Smooth muscle cell (in vitro differentiated cells): Measurements from ENCODE around the gene NFIB. TPM values are rescaled to one million over a fixed set of nuclear protein-coding genes. Genes with fewer than 3 reads are reported as not detected.

Source experiments
- DNase-seq: peaks from one replicate; lab custom pipeline; 2025; ENCODE audit not compliant: unreplicated experiment; lab: John Stamatoyannopoulos, UW
- H2AFZ ChIP-seq: fragments of 200-600 bp; sonication (generic); 2 replicates; pipeline ENCODE4 v1.6.0; 2016; ENCODE audit warnings: antibody characterized with exemption, low read depth, mild to moderate bottlenecking
- H3F3A ChIP-seq: fragments of 200-600 bp; sonication (generic); 2 replicates; pipeline ENCODE4 v1.6.0; 2017; ENCODE audit warnings: antibody characterized with exemption, low read depth
- H3K27ac ChIP-seq: fragments of 200-600 bp; sonication (generic); 2 replicates; pipeline ENCODE4 v1.5.1; 2016; ENCODE audit warnings: low read depth, mild to moderate bottlenecking
- H3K27me3 ChIP-seq: fragments of 200-600 bp; sonication (generic); 2 replicates; pipeline ENCODE4 v1.6.1; 2016; ENCODE audit warnings: low read depth, mild to moderate bottlenecking
- H3K36me3 ChIP-seq: fragments of 200-600 bp; sonication (generic); 2 replicates; pipeline ENCODE4 v1.5.1; 2016; ENCODE audit warnings: low read depth
- H3K4me1 ChIP-seq: fragments of 200-600 bp; sonication (generic); 2 replicates; pipeline ENCODE4 v1.5.1; 2016; ENCODE audit warnings: low read depth
- H3K4me2 ChIP-seq: fragments of 200-600 bp; sonication (generic); 2 replicates; pipeline ENCODE4 v1.6.0; 2016; ENCODE audit warnings: mild to moderate bottlenecking
- H3K4me3 ChIP-seq: fragments of 200-600 bp; sonication (generic); 2 replicates; pipeline ENCODE4 v1.5.1; 2016; ENCODE audit warnings: mild to moderate bottlenecking
- H3K79me2 ChIP-seq: fragments of 200-600 bp; sonication (generic); 2 replicates; pipeline ENCODE4 v1.6.0; 2016; ENCODE audit warnings: low read depth, mild to moderate bottlenecking
- H3K9ac ChIP-seq: fragments of 200-600 bp; sonication (generic); 2 replicates; pipeline ENCODE4 v1.6.0; 2016; ENCODE audit warnings: low read depth
- H3K9me3 ChIP-seq: fragments of 200-600 bp; sonication (generic); replicated peaks from 2 replicates; pipeline ENCODE4 v1.5.1; 2016; ENCODE audit warnings: low read depth
- H4K20me1 ChIP-seq: fragments of 200-600 bp; sonication (generic); 2 replicates; pipeline ENCODE4 v1.6.0; 2016; ENCODE audit warnings: low read depth
- WGBS: methylation state at CpG from one replicate; pipeline ENCODE4 v1.1.7; 2016; ENCODE audit warnings: low lambda C conversion rate; 5-methylcytosine and 5-hydroxymethylcytosine counted together
- polyA plus RNA-seq: library from polyadenylated mRNA; unstranded; fragments of >200 nt; fragmentation: Nextera tagmentation; extraction: Ambion mirVana; gene quantifications from 2 replicates; pipeline ENCODE4 v1.2.1, GENCODE V29; 2016
- total RNA-seq: library from RNA; depleted of rRNA; stranded (reverse); fragments of >200 nt; gene quantifications from 2 replicates; pipeline ENCODE4 v1.2.3, GENCODE V29; 2014
- TF ChIP-seq, protein P1 (sequence below): fragments of 200-600 bp; sonication (generic); IDR thresholded peaks from 2 replicates; pipeline ENCODE4 v1.5.1; 2017; ENCODE audit warnings: borderline replicate concordance, mild to moderate bottlenecking, antibody characterized with exemption; ENCODE audit not compliant: insufficient read depth, poor library complexity, severe bottlenecking

The NFIB gene
- total and polyA plus RNA-seq, 2 experiments from 2014 or later: 0.93 to 1.7 TPM

GRCh38 chr9:14279671-14280070, 34.3 kb downstream of the NFIB start:
- TF ChIP-seq, protein P1, sequence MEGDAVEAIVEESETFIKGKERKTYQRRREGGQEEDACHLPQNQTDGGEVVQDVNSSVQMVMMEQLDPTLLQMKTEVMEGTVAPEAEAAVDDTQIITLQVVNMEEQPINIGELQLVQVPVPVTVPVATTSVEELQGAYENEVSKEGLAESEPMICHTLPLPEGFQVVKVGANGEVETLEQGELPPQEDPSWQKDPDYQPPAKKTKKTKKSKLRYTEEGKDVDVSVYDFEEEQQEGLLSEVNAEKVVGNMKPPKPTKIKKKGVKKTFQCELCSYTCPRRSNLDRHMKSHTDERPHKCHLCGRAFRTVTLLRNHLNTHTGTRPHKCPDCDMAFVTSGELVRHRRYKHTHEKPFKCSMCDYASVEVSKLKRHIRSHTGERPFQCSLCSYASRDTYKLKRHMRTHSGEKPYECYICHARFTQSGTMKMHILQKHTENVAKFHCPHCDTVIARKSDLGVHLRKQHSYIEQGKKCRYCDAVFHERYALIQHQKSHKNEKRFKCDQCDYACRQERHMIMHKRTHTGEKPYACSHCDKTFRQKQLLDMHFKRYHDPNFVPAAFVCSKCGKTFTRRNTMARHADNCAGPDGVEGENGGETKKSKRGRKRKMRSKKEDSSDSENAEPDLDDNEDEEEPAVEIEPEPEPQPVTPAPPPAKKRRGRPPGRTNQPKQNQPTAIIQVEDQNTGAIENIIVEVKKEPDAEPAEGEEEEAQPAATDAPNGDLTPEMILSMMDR: no peak
- DNase-seq: no peak

DNA sequence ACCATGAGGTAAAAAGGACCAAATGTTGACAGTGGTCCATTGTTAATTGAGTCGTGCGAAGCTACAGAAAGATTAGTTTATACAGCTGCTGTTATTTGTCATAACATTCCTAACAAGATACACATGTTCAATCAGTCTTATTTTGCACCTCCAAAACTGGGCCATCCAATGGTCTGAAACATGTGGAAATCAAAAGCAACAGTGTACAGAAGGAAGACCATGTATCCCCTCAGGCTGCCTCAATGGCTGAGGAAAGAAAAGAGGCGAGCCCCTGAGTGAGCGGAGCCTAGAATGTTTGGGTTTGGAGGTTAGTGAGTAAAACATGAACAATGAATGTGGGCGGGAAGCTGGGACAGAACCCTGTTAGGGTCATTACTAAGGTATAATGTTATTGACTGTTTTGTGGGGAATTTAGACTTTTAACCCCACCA, 35.6 kb downstream of the NFIB start:
- H3K27ac ChIP-seq: no peak overlapping the region
- no peak overlapping the region for H3K9ac ChIP-seq
- no peak overlapping the region for H3K4me3 ChIP-seq
- no peaks in the 10 kb centered on the region for H3K27me3 ChIP-seq
- no peak for DNase-seq
- 67% methylated on average over 5 of the region's 5 CpGs for WGBS
- no peak overlapping the region for H3K4me2 ChIP-seq
- no peaks in the 10 kb centered on the region for H4K20me1 ChIP-seq
- no peaks in the 10 kb centered on the region for H3K36me3 ChIP-seq
- peaks cover 6% of the 10 kb centered on the region for H3K4me1 ChIP-seq
- no peaks in the 10 kb centered on the region for H3K9me3 ChIP-seq
- TF ChIP-seq, protein P1: no peak
- H2AFZ ChIP-seq: no peak overlapping the region
- no peaks in the 10 kb centered on the region for H3F3A ChIP-seq
- no peaks in the 10 kb centered on the region for H3K79me2 ChIP-seq

More at GRCh38 chr9:14279671-14280070, 34.3 kb downstream of the NFIB start:
- H3K4me2 ChIP-seq: no peak overlapping the region
- H3K79me2 ChIP-seq: no peaks in the 10 kb centered on the region
- H3K9ac ChIP-seq: no peak overlapping the region
- no peaks in the 10 kb centered on the region for H3F3A ChIP-seq
- H3K36me3 ChIP-seq: no peaks in the 10 kb centered on the region
- H4K20me1 ChIP-seq: no peaks in the 10 kb centered on the region
- no peak overlapping the region for H3K4me3 ChIP-seq
- no peaks in the 10 kb centered on the region for H3K27me3 ChIP-seq
- H3K27ac ChIP-seq: no peak overlapping the region
- H2AFZ ChIP-seq: no peak overlapping the region
- peaks cover under 1% of the 10 kb centered on the region for H3K4me1 ChIP-seq
- 96% methylated on average over 3 of the region's 3 CpGs for WGBS
- H3K9me3 ChIP-seq: no peaks in the 10 kb centered on the region

- no peak overlapping the region for H3K4me3 ChIP-seq
- H3F3A ChIP-seq: no peaks in the 10 kb centered on the region
- TF ChIP-seq, protein P1: no peak
- H3K9ac ChIP-seq: no peak overlapping the region
- WGBS: 99% methylated on average over 3 of the region's 3 CpGs
- peaks cover 9% of the 10 kb centered on the region for H3K4me1 ChIP-seq
- no peak overlapping the region for H2AFZ ChIP-seq
- no peak for DNase-seq
- no peaks in the 10 kb centered on the region for H3K27me3 ChIP-seq
- H3K4me2 ChIP-seq: no peak overlapping the region
- H4K20me1 ChIP-seq: no peaks in the 10 kb centered on the region
- no peaks in the 10 kb centered on the region for H3K79me2 ChIP-seq
- H3K27ac ChIP-seq: no peak overlapping the region
- H3K36me3 ChIP-seq: no peaks in the 10 kb centered on the region
- H3K9me3 ChIP-seq: no peaks in the 10 kb centered on the region
These were observed 36.2 kb downstream of the NFIB start for GRCh38 chr9:14277761-14278160.

DNA sequence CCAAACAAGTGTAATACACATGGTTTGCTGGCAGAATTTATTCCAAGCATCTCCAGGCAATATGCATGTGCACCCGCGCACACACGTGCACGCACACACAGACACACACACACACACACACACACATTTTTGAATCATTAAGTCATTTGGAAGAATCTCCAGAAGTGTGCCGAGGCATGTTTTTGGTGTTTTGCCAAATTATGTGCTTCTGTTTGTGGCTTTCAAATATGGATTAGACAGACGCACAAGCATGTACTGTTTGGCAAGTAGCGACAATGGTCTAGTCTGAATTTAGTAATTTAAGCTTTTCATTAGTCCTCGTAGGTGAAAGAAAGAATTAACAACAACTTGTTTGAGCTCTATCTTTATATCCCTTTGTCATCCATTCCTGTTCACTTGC, 36.7 kb downstream of the NFIB start:
- Histone ChIP-seq H3K4me3 (no peak overlapping the region), H3K79me2 (no peaks in the 10 kb centered on the region)
- DNase-seq: no peak

More for the DNA sequence above, 36.7 kb downstream of the NFIB start:
- Histone ChIP-seq H4K20me1 (no peaks in the 10 kb centered on the region), H3K4me2 (no peak overlapping the region), H3K4me1 (peaks cover 11% of the 10 kb centered on the region), H2AFZ (no peak overlapping the region), H3K9ac (no peak overlapping the region), H3K36me3 (no peaks in the 10 kb centered on the region), H3K27me3 (no peaks in the 10 kb centered on the region), H3F3A (no peaks in the 10 kb centered on the region), H3K27ac (no peak overlapping the region), H3K9me3 (no peaks in the 10 kb centered on the region)
- TF ChIP-seq, protein P1: no peak
- 62% methylated on average over 8 of the region's 8 CpGs for WGBS
